DMS79 treated with DMSO at 0.1 percent for 48 hours (cell line): ENCODE measurements around the gene JARID2.
A peak's percentile ranks its signal among the peaks of the same experiment; 100 is the strongest.

ENCODE experiments used
- DNase-seq: peaks from one replicate; lab custom pipeline; 2025; lab: John Stamatoyannopoulos, UW

Gene JARID2

DNA sequence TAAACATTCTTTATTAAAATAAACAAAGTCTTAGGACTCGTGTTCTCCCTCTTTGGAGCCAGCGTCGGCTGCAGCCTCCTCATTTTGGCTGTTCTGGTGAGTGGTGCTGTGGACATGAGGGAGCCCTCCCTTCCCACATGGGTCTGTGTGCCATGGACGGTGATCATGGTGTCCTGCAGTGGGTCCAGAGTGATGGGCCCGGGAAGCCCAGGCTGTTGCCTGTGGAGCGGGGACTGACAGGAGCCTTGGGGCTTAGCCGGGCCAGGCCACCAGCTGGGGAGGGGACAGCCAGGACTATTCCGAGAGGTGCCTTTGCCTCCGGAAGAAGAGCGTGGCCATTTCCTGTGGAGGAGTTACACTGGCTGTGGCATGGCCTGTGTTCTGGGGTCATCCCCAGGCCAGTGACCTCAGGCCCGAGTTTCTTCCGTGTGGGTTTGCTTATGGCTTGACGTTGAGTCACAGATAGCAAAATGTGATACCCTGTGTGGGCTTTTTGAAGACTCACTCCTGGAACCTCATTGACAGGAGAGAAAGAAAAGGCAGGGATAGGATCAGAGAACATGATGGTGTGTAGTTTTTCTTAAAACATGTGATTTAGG lies 263.6 kb downstream of the JARID2 start:
- DNase-seq, result no peak

- DNase-seq, result no peak
Observed at GRCh38 chr6:15510121-15510520, 264.3 kb downstream of the JARID2 start.

GRCh38 chr6:15510536-15511247 lies 264.8 kb downstream of the JARID2 start:
- no peak for DNase-seq

GRCh38 chr6:15511248-15512125 lies 265.6 kb downstream of the JARID2 start:
- no peak for DNase-seq

DNA sequence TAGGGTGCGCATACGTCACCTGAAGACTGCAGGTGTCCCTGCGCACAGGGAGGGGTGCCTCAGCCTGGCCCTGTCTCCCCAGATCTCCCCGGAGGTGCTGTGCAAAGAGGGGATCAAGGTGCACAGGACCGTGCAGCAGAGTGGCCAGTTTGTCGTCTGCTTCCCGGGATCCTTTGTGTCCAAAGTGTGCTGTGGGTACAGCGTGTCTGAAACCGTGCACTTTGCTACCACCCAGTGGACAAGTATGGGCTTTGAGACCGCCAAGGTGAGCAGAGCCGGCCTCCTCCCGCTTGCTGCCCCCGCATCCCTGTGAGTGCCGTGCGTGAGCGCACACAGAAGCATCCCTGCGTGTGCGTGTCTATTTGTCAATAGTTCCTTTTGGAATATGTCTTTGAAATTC lies 266.3 kb downstream of the JARID2 start:
- DNase-seq, result peak; percentile 9

DNA sequence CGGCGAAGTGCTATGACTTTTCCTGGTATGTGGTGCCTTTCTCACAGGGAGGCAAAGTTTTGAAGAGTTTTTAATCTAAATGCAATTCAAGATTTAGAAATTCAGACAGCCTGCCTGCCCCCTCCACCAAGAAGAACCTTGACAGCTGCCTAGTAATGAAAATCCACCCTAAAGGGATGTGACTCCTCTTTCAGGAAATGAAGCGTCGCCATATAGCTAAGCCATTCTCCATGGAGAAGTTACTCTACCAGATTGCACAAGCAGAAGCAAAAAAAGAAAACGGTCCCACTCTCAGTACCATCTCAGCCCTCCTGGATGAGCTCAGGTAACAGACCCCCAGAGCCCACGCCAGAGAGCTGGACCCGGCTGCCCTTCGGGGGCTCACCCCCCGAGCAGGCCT lies 266.9 kb downstream of the JARID2 start:
- no peak for DNase-seq

DNA sequence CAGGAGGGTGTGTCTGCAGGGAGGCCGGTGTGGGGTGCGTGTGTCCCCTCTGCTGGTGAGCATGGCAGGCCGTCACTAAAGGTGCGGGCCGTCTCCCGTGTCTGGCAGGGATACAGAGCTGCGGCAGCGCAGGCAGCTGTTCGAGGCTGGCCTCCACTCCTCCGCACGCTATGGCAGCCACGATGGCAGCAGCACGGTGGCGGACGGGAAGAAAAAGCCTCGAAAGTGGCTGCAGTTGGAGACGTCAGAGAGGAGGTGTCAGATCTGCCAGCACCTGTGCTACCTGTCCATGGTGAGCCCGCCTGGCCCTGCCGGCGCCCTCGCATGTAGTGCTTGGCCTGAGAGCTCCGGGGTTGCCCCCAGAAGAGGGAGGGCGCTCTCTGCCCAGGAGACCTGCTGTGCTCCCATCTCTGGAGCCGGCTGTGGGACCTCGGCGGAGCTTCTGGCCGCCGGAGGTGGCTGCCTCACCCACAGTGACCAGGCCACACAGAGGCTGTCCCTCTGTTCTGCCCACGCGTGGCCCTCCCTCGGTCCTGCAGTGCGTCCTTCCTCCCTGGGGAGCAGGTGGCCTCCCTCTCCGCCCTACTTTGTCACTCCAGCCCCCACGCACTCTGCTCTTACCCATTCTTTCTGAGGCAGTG lies 267.4 kb downstream of the JARID2 start:
- no peak for DNase-seq

GRCh38 chr6:15513801-15514711 lies 268.2 kb downstream of the JARID2 start:
- DNase-seq, result no peak

- DNase-seq, result no peak
Observed at GRCh38 chr6:15515226-15515625, 269.4 kb downstream of the JARID2 start.

DNA sequence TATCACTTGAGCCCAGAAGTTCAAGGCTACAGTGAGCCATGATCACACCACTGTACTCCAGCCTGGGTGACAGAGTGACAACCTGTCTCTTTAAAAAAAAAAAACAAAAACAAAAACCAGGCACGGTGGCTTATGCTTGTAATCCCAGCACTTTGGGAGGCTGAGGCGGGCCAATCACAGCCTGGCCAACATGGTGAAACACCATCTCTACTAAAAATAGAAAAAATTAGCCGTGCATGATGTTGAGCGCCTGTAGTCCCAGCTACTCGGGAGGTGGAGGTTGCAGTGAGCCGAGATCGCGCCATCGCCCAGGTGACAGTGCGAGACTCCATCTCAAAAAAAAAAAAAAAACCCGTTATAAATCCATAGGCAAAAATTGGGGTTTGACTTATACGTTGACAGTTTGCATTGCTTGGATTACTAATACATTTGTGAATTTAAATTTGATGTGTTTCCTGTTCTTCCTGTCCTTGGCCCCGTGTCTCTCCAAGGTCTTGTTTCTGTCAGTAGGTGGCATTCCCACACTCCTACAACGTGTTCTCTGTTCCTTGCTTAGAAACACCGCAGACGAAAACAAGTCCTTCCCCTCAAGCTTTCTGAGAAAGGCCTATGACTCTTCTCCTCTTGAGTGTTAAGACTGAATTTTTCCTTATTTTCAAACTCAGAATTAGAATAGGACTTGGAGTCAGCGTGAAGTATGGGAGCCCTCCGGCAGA lies 269.9 kb downstream of the JARID2 start:
- DNase-seq, result no peak

- no peak for DNase-seq
Observed at GRCh38 chr6:15516378-15516777, 270.5 kb downstream of the JARID2 start.

DNA sequence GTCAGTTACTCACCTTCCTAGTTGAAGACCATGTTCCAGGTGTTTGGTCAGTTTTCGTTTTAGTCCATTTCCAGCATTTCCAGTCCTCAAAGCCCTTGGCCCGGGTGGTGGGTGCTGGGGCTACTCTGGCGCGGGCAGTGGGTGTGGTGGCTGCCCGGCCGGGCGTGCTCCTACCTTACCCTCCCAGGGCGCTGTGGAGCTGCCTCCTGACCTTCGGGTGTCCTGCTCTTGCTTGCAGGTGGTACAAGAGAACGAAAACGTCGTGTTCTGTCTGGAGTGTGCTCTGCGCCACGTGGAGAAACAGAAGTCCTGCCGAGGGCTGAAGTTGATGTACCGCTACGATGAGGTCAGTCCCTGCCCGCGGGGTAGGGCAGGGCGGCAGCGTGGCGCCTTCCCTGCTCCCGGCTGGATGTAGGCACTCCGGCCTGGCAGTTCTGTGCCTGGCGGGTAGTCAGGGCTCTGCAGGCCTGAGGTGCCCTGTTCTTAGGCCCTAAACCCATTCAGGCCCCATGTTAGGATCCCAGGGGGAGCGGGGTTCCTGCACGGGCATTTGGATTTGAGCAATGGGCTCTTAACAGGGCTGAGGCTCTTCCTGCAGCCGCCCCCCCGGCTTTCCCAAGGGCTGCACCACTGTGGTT lies 271.2 kb downstream of the JARID2 start:
- no peak for DNase-seq

- DNase-seq, result no peak
Observed at GRCh38 chr6:15517600-15517999, 271.7 kb downstream of the JARID2 start.

DNA sequence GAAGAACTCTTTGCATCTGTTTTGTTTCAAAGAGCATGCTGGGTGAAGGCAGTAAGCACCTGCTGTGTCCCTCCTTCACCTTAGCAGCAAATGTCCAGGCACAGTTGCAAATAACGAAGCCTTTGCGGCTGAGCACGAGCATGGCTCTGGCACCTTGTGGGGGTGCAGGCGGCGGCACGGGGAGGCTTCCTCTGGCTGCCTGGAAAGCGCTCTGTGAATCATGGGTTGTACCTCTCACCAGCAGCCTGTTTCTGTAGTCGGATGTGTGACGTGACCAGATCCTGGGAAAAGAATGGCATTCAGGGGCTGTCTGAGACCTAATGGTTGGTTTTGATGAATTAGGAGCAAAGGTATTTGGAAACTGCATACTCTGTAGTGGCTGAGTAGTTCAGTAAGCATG lies 272.2 kb downstream of the JARID2 start:
- DNase-seq, result no peak

GRCh38 chr6:15518878-15519277 lies 273.0 kb downstream of the JARID2 start:
- peak; percentile 85 for DNase-seq

- DNase-seq, result no peak
Observed at GRCh38 chr6:15519681-15520080, 273.8 kb downstream of the JARID2 start.

GRCh38 chr6:15520626-15521203 lies 274.8 kb downstream of the JARID2 start:
- no peak for DNase-seq

- no peak for DNase-seq
Observed at GRCh38 chr6:15521582-15521981, 275.7 kb downstream of the JARID2 start.

GRCh38 chr6:15522026-15522425 lies 276.2 kb downstream of the JARID2 start:
- no peak for DNase-seq

- no peak for DNase-seq
Observed at GRCh38 chr6:15522427-15522826, 276.6 kb downstream of the JARID2 start.
